ENCODE results near the gene SPEN.

SPEN gene

DNA sequence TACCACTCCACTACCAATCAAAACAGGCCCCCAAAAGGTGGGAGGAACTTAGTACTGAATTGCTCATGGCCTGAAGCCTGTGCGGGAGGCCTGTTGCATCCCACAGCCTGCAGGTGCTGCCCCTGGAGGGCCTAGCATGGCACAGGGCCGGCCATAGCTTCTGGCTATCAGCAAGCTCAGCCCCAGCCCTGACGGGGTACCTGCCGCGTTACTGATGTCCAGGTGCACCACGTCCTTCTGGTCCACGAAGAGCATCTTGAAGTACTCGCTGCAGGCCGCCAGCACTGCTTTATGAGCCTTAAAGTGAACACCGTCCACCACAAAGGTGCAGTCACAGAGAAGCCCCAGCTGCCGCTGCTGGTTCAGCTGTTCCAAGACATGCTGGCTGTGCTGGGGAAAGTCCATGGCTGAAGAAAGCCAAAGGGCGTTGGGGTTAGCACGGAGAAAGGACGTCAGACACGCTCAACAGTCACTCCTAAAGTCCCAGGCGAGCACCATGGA lies 100.6 kb downstream of the SPEN start:
- DNase-seq (ENCODE audit: insufficient read length): no peak
- TF ChIP-seq POLR2A (IDR thresholded peaks at IDR 0.05; ENCODE audit: low read depth, low read length) (no peak), POLR2AphosphoS5 (IDR thresholded peaks at IDR 0.05; ENCODE audit: low read depth, low read length) (no peak), TAF1 (IDR thresholded peaks at IDR 0.05; ENCODE audit: borderline replicate concordance, low read depth, low read length) (no peak)
- FAIRE-seq: no peak

DNA sequence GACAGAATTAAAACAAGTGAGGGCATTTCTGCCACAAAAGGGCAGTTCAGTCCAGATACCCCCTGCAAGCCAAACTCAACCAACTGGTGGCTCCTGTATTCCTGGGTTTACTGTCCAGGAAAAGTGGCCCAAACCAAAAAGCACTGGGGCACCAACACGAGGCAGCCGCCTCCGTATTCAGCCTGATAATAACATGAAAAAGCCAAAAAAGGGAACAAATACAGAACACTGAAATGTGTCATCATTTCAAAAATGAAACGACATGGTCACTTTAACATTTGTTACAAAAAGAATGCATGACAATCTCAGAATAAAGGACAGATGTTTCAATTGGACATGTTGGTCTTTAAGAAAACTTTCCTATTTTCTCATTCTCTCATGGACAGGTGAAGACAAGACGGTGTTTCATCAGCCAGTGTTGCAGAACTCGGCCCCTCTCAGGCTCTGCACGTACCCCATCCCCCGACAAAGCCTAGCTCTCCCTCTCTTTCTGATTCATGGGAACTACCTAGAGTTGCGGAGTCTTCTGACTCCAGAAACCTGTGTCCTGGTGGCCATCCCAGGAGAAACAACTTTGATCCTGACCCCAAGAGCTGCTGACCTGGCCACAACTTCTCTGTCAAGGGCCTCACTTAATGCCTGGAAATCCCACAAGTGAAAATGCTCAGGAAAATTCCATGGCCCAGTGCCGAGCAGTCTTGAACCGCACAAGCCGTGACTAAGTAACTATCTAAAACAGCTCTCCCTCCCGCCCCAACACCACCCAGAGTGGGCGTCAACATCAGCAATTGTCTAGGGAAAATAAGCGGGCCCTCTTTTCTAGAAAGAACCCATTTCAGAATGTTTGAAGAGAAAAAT lies 101.3 kb downstream of the SPEN start:
- peak; percentile 91 for FAIRE-seq
- TF ChIP-seq POLR2AphosphoS5 (IDR thresholded peaks at IDR 0.05; ENCODE audit: low read depth, low read length): no peak
- no peak for TF ChIP-seq POLR2A (IDR thresholded peaks at IDR 0.05; ENCODE audit: low read depth, low read length)
- no peak for TF ChIP-seq TAF1 (IDR thresholded peaks at IDR 0.05; ENCODE audit: borderline replicate concordance, low read depth, low read length)
- DNase-seq (ENCODE audit: insufficient read length): no peak

DNA sequence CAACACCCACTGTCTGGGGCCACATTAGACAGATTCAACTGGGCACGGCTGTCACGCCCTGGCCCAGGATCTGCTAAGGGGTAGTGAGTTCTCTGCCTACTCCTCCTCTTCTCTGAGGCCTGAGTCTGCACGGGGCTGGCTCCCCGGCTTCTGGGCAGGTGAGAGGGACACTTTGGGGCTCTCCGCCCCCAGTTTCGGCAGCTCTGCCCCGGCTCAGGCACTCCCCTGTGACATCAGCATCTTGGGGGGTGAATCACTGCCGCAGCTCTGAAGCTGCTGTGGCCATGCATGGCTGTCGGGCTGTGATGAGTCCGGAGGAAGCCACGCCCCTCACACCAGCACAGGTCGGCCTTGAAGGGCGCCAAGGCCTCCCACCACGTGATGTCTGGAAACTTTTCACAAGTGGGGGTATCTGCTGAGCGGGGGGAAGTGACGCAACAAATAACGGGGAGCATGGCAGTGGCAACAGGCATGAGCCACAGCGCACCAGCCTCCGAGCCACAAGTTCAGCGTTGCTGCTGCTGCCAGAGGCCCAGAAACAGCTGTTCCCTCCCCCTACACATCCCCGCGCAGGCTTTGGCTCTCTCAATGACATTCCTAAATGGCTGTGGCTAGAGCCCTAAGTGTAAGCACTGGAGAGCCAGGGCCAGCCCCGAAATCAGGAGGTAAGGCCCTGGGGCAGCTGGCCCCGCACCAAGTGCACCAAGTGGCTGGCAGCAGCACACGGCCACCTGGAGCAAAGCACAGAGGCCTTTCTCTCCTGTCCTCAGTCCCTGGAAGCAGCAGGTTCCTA lies 102.1 kb downstream of the SPEN start:
- FAIRE-seq: peak; percentile 95
- no peak for TF ChIP-seq TAF1 (IDR thresholded peaks at IDR 0.05; ENCODE audit: borderline replicate concordance, low read depth, low read length)
- no peak for TF ChIP-seq POLR2AphosphoS5 (IDR thresholded peaks at IDR 0.05; ENCODE audit: low read depth, low read length)
- no peak; the same call in 1 of the 2 replicates for TF ChIP-seq POLR2A (IDR thresholded peaks at IDR 0.05; ENCODE audit: low read depth, low read length)
- peak; percentile 81 for DNase-seq (ENCODE audit: insufficient read length)

DNA sequence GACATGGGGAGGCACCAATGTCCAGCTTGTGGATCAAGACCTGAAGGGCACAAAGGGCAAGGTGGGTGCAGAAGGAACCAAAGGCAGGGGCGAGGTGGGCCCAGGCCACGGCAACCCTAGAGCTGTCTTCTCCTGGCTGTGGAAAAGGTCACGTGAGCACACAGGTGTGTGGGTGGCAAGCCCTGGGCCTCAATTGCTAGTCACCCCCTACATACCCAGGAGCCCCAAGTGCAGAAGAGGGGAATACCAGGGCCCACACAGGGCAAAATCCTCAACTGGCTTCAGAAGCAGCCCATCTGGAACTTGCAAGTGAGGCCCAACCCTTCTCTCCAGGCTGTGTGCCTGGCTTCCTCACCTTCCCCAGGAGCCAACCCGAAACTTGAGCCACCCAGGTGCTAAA lies 102.8 kb downstream of the SPEN start:
- FAIRE-seq: no peak
- no peak for DNase-seq (ENCODE audit: insufficient read length)

DNA sequence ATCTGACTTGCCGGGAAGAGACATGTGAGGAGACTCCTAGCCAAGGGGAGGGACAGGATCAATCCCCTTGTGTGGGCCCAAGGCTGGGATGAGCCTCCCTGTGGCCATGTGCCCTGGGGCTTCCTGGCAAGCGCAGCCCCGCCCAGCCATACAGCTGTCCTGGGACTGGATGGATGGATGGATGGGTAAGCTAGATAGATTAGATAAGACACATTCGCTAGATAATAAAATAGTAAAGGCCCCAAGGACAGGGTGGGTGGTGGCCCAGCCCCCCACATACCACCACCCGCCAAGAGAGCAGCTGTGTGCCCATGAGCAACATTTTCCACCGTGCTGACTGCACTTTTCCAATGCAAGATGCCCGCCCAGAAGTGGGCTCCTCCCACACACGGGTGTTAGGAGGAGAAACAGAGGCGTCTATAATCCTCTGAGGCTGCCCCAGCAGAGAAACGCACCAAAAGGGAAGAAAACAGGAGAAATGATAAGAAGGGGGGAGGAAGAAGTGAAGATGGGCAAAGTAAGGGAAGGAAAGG lies 103.3 kb downstream of the SPEN start:
- no peak for TF ChIP-seq TAF1 (IDR thresholded peaks at IDR 0.05; ENCODE audit: borderline replicate concordance, low read depth, low read length)
- no peak for TF ChIP-seq POLR2AphosphoS5 (IDR thresholded peaks at IDR 0.05; ENCODE audit: low read depth, low read length)
- TF ChIP-seq POLR2A (IDR thresholded peaks at IDR 0.05; ENCODE audit: low read depth, low read length): no peak
- no peak for DNase-seq (ENCODE audit: insufficient read length)
- FAIRE-seq: no peak

More for the DNA sequence above, 102.8 kb downstream of the SPEN start:
- no peak for TF ChIP-seq POLR2AphosphoS5 (IDR thresholded peaks at IDR 0.05; ENCODE audit: low read depth, low read length)
- TF ChIP-seq TAF1 (IDR thresholded peaks at IDR 0.05; ENCODE audit: borderline replicate concordance, low read depth, low read length): no peak
- no peak for TF ChIP-seq POLR2A (IDR thresholded peaks at IDR 0.05; ENCODE audit: low read depth, low read length)

DNA sequence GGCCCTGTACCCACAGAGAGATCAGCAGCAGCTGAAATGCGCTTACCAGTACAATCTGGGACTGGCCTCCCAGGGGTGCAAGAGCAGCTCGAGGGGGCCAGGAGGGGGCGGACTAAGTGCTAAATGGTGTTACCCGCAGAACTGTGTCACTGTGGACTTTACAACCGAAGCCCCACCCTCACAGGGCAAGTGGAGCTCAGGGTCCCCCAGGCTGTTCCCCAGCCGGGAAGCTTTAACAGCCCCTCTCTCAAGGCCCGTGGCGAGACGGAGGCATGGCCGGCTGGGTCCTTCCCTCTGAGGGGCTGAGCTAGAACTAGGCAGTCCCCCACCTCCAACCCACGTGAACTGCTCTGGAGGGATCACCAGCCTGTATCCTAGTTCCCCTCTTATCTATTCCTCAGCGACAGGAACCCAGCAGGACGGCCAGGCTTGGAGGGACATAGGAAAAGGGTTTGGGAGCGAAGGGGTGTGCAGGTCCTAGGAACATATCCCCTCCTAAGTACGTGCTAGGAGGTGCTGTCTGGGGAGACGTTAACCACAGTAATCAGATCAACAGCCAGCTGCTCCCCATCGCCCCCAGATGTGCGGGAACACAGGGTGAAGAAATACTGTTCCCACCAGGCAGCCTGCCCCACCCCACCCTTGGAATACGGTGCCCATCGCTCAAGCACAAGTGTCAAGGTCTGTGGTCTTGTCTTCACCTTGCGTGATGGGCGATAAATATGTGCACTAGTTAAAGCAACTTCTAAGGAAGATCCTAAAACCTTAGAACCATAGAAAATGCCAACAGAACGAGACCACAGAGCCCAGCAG lies 104.0 kb downstream of the SPEN start:
- TF ChIP-seq POLR2A (IDR thresholded peaks at IDR 0.05; ENCODE audit: low read depth, low read length): no peak
- no peak for TF ChIP-seq TAF1 (IDR thresholded peaks at IDR 0.05; ENCODE audit: borderline replicate concordance, low read depth, low read length)
- no peak for TF ChIP-seq POLR2AphosphoS5 (IDR thresholded peaks at IDR 0.05; ENCODE audit: low read depth, low read length)
- DNase-seq (ENCODE audit: insufficient read length) (no peak), FAIRE-seq (no peak)

DNA sequence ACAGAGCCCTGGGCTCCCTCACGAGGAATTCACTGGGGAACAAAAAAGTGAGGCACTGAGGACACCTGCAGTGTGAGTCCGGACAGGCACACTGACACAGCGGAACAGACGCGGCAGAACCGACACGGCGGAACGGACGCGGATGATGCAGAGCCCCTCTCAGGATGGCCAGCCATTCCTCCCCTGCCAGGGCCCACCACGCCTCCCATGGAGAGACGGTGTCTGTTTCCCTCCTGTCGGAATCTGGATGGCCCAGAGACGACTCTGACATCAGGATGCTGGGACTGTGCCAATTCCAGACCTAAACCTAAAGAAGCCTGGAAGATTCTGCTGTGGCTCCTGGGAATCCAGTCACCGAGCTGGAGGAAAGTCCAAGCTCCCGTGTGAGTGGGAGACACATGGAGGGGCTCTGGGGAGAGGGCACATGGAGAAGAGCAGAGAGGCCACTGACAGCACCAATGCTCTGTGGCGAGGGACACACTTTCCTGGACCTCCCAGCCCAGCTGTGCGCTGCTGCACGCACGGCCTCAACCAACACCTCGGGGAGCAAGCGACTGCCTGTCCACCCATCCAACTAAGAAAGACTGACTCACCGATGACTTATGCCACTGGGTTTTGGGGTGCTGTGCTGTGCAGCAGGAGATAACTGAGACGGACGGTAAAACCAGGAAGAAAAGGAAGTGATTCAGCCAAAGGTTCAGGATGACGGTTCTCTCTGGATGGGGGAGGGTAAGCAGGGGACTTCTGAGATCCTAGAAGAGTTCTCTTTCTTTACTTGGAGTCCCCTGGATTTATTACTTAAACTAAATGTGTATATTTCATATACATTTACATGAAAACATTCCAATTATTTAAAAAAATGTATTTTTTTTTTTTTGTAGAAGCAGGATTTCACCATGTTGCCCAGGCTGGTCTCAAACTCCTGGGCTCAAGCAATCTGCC lies 105.1 kb downstream of the SPEN start:
- DNase-seq (ENCODE audit: insufficient read length) (no peak), FAIRE-seq (no peak)
- TF ChIP-seq POLR2AphosphoS5 (IDR thresholded peaks at IDR 0.05; ENCODE audit: low read depth, low read length) (no peak), TAF1 (IDR thresholded peaks at IDR 0.05; ENCODE audit: borderline replicate concordance, low read depth, low read length) (no peak), POLR2A (IDR thresholded peaks at IDR 0.05; ENCODE audit: low read depth, low read length) (no peak)

DNA sequence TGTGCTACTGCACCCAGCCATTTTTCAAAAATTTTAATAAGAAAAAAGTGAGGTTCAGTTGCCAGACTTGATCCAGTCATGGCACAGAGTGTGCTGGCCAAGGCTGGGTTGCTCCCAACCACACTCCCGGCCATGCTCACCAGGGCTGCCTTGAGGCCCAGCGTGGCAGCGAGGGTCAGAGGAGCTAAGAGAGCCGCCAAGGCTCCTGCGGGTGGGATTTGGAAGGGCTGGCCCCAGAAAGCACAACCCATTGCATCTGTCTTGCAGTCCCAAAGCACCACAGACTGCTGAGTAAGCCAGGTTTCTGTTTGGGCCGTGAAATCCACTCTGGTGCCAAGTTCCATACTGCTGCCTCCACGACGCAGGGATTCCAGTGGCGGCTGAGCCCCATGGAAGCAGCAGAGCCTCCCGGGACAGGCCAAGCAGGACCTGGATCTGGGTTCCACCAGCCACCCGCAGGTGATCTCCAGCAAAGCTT lies 105.8 kb downstream of the SPEN start:
- no peak for TF ChIP-seq POLR2AphosphoS5 (IDR thresholded peaks at IDR 0.05; ENCODE audit: low read depth, low read length)
- TF ChIP-seq TAF1 (IDR thresholded peaks at IDR 0.05; ENCODE audit: borderline replicate concordance, low read depth, low read length): no peak
- no peak for TF ChIP-seq POLR2A (IDR thresholded peaks at IDR 0.05; ENCODE audit: low read depth, low read length)
- no peak for FAIRE-seq
- no peak for DNase-seq (ENCODE audit: insufficient read length)

DNA sequence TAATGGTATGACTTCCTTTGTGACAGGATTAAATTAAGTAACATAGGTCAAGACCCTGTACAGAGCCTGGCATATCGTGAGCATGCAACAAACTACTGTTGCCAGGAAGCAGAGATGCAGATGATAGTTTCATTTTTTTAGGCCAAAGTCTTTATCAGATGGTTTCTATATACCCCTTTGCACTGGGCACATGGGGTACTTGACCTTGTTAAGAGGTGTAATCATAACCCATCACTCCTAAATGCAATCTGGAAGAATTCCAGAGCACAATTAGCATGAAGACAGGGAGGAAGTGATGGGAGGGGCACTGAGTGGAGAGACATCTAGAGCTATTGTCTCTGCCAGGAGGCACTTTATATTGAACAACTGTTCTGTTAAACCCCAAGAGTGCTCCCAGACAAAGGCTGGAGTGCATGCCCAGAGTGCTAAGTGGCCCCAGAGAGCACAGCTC lies 106.3 kb downstream of the SPEN start:
- FAIRE-seq (no peak), DNase-seq (ENCODE audit: insufficient read length) (no peak)
- no peak for TF ChIP-seq POLR2AphosphoS5 (IDR thresholded peaks at IDR 0.05; ENCODE audit: low read depth, low read length)
- TF ChIP-seq POLR2A (IDR thresholded peaks at IDR 0.05; ENCODE audit: low read depth, low read length): no peak
- no peak for TF ChIP-seq TAF1 (IDR thresholded peaks at IDR 0.05; ENCODE audit: borderline replicate concordance, low read depth, low read length)
